ENCODE measurements around the gene CDH18.
"Not testable (repeated sequence)": the region's sequence is repeated elsewhere in the genome, so short reads cannot be mapped to it uniquely, and the experiment has no call there.

CDH18 gene

GRCh38 chr5:19859020-19859419 lies 129.0 kb downstream of the CDH18 start:
- no peak for DNase-seq (ENCODE audit: low spot score)

- no peak for DNase-seq (ENCODE audit: low spot score)
Measured at GRCh38 chr5:19855931-19856330, 132.1 kb downstream of the CDH18 start.

DNA sequence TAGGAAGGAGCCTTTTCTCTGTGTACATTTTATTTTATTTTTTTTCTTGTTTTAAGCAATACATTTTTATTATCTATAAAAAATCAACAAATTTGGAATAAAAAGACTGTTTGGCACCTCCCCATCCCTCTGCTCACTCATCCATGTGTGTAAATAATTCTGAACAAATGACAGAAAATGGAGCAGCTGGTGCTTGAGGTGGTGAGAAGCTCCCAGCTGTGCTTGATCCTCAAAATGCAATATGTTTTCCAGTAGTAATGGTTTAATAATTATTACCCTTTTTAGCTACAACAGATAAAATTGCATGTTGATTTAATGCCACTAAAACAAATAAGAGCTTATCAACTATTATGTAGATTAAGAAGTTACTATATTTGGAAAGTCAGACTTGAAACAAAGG lies 132.5 kb downstream of the CDH18 start:
- DNase-seq (ENCODE audit: low spot score), result no peak

DNA sequence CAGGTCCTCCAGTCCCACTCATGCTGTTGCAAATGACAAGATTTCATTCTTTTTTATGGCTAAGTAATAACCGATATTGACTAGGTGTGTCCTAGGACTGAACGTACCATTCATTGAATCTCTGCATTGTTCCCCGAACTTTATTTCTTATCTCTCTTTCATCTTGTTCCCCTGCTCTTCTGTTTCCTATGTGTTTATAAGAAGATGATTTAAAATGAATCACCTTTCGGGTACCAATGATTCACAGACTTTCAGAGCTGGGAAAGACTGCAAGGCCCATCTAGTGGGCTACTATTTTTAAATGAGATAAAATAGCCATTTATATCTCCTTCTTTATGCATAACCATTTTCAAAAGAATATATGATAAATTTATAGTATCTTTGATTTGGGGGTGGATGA lies 133.0 kb downstream of the CDH18 start:
- DNase-seq (ENCODE audit: low spot score), result no peak

DNA sequence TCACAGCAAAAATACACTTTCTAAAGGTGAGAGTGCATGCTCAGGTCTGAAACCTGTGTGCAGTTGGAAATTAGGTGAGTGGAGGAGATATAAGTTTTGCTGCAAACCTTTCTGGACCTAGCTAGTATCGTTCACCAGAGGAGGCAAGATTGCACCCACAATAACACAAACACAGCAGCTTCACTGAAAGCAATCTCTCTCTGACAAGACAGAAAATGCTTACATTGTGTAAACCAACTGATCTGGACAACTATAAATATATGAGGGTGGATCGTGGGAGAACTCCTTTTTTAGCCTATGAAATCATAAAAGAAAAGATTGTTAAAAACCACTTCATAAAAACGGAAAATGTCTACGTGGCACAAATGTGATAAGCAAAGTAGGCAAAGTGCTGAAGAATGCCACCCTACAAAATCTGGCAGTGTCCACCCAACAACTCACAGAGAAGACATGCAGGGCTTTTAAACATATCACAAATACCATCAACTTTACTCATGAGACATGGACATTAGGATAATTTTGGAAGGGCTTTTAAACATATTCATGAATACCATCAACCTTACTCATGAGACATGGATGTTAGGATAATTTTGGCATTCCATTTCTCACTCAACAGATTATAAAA lies 134.3 kb downstream of the CDH18 start:
- DNase-seq (ENCODE audit: low spot score), result no peak

DNA sequence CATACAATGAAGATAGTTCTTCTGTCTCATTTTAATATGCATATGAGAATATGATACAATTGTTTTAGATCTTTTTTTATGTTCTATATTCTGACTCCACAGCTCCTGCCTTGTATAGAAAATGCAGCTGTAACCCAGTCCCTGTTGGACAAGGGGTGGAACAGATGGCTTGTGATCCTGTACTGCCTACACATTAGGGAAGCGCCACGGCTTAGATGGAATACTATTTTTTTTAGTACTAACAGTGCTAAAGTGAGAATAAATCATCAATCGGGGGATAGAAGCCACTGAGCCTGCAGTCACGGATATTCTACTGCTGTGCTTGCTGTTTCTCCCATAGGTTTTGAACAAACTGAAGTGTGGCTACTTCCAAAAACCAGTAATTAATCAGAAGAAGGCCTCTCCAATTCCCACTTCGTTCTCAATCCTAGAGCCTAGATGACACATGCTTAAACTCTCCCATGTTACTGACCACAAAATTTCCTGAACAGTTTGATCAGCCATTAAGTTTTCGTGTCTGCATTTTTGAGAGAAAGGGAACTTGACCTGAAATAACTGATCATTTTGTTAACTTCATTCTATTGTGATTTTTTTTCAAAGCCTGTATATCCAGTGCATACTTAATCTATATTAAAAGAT lies 150.3 kb downstream of the CDH18 start:
- DNase-seq (ENCODE audit: low spot score), result no peak

- no peak for DNase-seq (ENCODE audit: low spot score)
Measured at GRCh38 chr5:19835442-19835841, 152.6 kb downstream of the CDH18 start.

DNA sequence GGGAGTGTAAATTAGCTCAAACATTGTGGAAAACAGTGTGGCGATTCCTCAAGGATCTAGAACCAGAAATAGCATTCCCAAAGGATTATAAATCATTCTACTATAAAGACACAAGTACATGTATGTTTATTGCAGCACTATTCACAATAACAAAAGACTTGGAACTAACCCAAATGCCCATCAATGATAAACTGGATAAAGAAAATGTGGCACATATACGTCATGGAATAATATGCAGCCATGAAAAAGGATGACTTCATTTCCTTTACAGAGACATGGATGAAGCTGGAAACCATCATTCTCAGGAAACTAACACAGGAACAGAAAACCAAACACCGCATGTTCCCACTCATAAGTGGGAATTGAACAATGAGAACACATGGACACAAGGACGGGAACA lies 175.3 kb downstream of the CDH18 start:
- DNase-seq (ENCODE audit: low spot score), result not testable (repeated sequence)

GRCh38 chr5:19806756-19807155 lies 181.2 kb downstream of the CDH18 start:
- no peak for DNase-seq (ENCODE audit: low spot score)

GRCh38 chr5:19802686-19803085 lies 185.3 kb downstream of the CDH18 start:
- no peak for DNase-seq (ENCODE audit: low spot score)

GRCh38 chr5:19795218-19795617 lies 192.8 kb downstream of the CDH18 start:
- no peak for DNase-seq (ENCODE audit: low spot score)

- no peak for DNase-seq (ENCODE audit: low spot score)
Measured at GRCh38 chr5:19790829-19791466, 197.1 kb downstream of the CDH18 start.

- no peak for DNase-seq (ENCODE audit: low spot score)
Measured at GRCh38 chr5:19782566-19782965, 205.4 kb downstream of the CDH18 start.

GRCh38 chr5:19777363-19777762 lies 210.6 kb downstream of the CDH18 start:
- no peak for DNase-seq (ENCODE audit: low spot score)

- DNase-seq (ENCODE audit: low spot score), result not testable (repeated sequence)
Measured at GRCh38 chr5:19776886-19777285, 211.1 kb downstream of the CDH18 start.

- no peak for DNase-seq (ENCODE audit: low spot score)
Measured at GRCh38 chr5:19771174-19771835, 216.7 kb downstream of the CDH18 start.

DNA sequence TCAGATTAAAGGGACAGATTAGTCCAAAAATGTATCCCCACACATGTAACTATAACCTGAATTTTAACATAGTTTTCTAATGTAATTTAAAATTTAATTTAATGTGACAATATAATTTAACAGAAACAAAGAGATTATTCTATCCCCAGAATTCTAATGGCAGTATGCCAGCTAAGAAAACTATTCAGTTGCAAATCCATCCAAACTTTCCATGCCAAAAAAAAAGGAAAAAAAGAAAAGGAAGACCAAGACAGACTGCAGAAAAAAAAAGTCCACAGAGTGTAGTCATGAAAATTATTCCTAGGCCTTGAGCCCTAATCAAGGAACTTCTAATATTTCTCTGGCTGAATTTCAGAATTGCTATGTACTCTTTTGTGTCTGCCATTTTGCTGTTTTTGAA lies 217.6 kb downstream of the CDH18 start:
- DNase-seq (ENCODE audit: low spot score), result no peak

DNA sequence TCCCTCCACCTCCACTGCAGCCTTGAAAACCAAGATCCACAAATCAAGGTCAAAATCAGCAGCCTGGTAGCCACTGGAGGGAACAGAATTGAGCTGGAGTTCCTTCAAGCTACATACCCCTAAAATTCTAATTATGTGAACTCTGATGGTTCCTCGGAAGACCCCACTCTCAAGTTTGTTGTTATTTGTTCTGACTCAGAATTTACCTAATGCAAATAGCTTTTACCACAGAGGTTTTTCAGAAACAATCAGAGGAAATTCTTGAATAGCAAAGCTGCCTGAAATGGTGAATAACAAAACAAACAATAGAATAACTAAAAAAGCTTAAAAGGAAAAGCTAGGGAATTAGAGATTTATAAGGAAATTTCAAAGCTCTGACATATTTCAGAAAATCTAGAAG lies 220.0 kb downstream of the CDH18 start:
- no peak for DNase-seq (ENCODE audit: low spot score)

GRCh38 chr5:19753579-19753978 lies 234.4 kb downstream of the CDH18 start:
- no peak for DNase-seq (ENCODE audit: low spot score)

DNA sequence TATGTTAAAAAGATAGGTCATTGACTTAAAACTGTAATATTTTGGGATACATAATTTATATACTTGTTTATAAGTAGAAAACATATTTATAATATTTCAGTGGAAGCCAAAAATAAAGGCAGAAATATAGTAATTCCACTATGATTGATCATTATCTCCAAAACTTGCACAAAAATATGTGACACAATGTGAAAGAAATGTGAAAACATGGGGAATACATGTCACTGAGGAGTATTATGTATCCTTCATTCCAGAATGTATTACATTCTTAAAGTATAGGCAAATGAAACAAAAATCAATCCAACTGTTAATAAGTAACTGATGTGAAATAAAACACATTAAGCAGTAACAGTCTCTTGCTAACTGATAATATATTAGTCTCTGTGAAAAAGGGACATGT lies 236.7 kb downstream of the CDH18 start:
- no peak for DNase-seq (ENCODE audit: low spot score)

GRCh38 chr5:19745247-19745646 lies 242.8 kb downstream of the CDH18 start:
- DNase-seq (ENCODE audit: low spot score), result no peak

- no peak for DNase-seq (ENCODE audit: low spot score)
Measured at GRCh38 chr5:19739671-19740070, 248.3 kb downstream of the CDH18 start.

- DNase-seq (ENCODE audit: low spot score), result no peak
Measured at GRCh38 chr5:19734776-19735175, 253.2 kb downstream of the CDH18 start.
